HL-60/S4 treated with retinoic acid at 250 ng/mL for 4 days and 3 days (cell line): ENCODE data around the gene SPRY2.

ENCODE experiments used
- in situ Hi-C: fragments of 300-500 bp; cut with MboI; formaldehyde crosslinking; loops from 2 replicates; pipeline ENCODE4 v1.7.0; 2022; ENCODE audit warnings: low sequenced_read_pairs

Gene SPRY2

DNA sequence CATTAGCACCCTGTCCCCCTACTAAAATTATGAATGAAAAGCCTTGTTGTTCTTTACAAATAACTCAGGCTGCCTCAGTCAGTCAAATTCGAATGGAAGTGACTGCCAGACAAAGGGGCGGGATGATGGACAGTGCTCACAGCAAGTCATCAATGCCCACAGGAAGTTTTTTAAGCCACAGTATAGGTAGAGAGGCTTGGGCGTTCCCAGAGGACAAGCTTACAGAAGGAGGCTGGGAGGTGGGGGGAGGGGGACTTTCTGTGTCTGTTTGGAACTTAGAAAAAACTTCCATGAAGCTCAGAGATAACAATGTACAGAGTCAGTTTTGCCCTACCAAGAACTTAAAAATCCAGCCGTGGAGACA, 18.5 kb upstream of the SPRY2 start:
- in situ Hi-C loops: loop anchor here (25.0 kb wide), 1 partner anchor 672 kb away; no protein-coding TSS in a partner anchor

DNA sequence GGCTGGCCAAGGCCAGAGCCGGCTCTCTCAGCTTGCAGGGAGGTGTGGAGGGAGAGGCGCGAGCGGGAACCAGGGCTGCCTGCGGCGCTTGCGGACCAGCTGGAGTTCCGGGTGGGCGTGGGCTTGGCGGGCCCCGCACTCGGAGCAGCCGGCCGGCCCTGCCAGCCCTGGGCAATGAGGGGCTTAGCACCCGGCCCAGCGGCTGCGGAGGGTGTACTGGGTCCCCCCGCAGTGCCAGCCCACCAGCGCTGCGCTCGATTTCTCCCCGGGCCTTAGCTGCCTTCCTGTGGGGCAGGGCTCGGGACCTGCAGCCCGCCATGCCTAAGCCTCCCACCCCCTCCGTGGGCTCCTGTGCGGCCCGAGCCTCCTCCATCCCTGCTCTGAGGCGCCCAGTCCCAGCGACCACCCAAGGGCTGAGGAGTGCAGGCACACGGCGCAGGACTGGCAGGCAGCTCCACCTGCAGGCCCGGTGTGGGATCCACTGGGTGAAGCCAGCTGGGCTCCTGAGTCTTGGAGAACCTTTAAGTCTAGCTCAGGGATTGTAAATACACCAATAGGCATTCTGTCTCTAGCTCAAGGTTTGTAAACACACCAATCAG, 14.7 kb upstream of the SPRY2 start:
- in situ Hi-C loops: loop anchor here (25.0 kb wide), 1 partner anchor 668 kb away; no protein-coding TSS in a partner anchor

DNA sequence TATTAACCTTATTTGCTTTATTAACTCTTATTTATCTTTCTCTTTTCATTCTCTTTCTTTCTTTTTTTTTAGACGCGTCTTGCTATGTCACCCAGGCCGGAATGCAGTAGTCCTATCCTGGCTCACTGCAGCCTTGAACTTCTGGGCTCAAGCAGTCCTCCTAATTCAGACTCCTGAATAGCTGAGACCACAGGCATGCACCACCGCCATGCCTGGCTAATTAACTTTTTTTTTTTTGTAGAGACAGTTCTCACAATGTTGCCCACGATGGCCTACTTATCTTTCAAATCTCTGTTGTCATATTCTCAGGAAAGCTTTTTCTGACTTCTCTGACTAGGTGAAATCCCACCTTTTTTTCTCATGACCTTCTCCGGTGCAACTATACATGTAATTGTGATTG, 7.8 kb upstream of the SPRY2 start:
- in situ Hi-C loops: loop anchor here (25.0 kb wide), 1 partner anchor 186 kb away; no protein-coding TSS in a partner anchor

DNA sequence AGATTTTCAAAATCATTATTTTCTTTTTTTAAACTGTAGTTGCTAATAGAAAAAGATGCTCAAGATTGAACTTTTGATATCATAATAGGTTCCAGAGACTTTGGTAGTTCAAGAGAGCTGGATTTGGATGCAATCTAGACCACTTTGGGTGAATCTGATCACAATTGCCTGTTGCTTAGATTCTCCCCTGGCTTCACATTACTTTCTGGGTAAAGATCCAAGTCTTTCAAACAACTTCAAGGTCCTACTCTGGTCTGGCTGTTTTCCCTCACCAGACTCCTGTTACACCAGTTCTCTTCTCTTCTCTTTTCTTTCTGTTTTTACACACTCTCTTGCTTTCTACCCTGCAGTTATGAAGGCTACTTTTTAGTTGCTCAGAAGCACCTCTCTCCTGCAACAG, 7.4 kb upstream of the SPRY2 start:
- in situ Hi-C loops: loop anchor here (25.0 kb wide), 1 partner anchor 186 kb away; no protein-coding TSS in a partner anchor

DNA sequence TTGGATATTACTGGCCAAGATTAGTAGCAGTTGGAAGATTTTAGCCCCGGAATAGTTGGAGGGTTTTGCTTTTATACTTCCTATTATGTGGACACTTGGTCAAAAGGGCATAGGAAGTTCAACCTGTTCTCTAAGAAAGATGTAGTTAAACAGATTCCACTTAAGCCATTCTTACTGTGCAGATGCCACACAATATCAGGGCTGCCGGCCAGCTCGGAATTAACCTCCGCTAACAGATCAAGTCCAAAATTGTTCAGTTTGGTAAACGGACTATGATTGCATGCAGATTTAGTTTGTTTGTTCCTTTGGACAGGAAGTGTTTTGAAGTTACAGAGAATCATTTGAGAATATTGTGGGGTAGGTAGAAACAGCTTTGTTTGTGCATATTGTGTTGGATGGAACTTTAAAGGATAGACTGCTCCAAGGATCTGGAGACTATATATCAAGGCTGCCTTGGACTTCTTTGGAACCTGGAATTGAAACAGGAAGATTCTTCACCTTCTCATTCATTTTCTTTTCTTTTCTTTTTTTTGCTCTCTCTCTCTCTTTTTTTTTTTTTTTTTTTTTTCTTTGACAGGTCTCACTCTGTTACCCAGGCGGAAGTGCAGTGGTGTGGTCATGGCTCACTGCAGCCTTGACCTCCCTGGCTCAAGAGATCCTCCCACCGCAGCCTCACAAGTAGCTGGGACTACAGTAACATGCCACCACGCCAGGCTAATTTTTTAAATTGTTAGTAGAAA, 5.0 kb upstream of the SPRY2 start:
- in situ Hi-C loops: loop anchor here (25.0 kb wide), 1 partner anchor 184 kb away; no protein-coding TSS in a partner anchor

DNA sequence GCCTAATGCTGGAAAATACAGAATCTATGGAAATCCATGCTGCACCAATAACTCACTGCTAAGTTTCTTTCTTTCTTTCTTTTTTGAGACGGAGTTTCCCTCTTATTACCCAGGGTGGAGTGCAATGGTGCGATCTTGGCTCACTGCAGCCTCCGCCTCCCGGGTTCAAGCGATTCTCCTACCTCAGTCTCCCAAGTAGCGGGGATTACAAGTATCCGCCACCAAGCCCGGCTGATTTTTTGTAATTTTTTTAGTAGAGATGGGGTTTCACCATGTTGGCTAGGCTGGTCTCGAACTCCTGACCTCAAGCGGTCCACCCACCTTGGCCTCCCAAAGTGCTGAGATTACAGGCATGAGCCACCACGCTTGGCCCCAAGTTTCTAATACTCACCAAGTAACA, 3.1 kb upstream of the SPRY2 start:
- in situ Hi-C loops: loop anchor here (25.0 kb wide), 1 partner anchor 182 kb away; no protein-coding TSS in a partner anchor

DNA sequence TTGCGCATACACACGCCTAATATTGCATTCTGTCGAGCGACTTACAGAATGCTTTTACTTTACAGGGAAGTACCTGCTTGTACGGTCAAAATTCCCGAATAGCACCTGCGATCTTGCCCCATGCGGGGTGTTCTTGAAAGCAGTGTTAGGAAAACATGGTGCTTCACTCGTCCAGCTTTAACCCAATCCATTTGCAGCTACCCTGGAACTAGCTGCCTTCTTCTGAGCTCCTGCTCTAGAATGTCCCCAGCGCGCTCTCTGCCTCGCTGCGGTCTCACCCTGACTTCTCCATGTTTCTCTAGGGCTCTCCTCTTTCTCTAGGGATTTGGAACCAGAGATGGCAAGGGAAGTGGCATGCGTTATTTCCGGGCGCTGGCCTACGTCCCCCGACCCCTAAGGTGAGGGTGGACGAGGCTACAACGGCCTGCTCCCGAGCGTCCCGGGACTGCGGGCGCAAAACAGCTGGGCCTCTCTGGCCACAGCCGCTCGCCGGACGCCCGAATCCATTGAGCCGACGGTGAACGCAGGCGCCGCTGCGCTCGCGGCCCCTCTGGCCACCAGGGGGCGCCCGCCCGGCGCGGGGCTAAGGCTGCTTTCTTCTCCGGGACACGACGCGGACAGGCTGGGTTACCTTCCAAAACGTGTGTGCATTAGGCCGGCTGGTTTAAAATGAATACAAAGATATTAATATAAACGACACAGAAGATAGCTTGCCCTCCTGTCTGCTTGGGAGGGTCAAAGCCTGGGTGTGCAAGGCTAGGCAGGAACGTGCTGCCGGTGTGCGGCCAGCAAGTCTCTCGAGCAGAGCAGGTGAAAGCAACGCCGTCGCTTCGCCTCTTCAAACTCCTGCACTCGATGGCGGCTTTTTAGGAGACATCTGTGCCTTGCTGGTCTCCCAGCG, 1.8 kb upstream of the SPRY2 start:
- in situ Hi-C loops: loop anchor here (25.0 kb wide), 1 partner anchor 180 kb away; no protein-coding TSS in a partner anchor

DNA sequence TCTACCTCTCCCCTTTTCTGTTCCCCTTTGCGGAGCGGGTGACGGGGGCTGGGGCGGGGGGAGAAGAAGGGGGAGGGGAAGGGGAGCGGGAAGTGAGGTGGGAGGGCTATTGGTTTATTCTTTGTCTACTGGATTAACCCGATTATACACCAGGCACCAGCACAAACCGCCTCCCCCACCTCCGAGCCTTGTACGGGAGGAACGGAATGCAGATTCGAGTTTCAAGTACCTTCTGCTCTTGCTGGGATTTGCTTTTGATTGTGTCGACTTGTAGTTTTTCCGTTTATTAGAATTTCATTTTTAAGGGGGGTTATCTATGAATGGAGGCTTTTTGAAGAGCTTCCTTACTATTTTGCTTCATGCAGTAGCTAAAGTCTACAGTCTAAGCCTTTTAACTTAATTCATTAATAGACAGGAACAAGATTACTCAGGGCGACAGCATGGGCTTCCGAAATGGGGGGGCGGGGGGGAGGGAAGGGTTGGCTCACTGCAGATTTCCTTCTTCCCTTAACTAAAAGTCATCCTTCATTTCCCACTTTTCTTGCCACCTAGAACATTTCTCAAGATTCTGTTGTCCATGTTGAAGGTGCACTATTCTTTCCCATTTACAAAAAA, 937 bp upstream of the SPRY2 start:
- in situ Hi-C loops: loop anchor here (25.0 kb wide), 1 partner anchor 180 kb away; no protein-coding TSS in a partner anchor

DNA sequence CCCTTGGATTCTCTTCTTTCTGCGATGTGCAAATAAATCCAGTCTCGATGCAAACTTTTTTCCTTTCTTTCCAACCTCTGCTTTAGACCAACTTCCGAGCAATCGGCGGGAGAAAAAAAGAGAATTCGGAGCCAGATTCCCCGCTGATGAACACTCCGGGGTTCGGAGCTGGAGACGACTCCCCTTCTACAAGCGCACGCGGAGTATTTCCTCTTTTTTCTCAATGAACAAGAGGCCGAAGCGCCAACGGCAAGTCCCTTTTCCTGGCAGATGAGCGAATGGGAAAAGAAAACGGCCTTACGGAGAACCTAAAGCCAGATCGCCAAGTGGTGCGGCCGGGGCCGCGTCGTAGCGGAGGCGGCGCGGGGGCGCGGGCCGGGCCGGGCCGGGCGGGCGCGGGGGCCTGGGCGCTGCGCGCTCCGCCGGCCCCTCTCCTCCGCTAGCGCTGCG, 250 bp downstream of the SPRY2 start:
- in situ Hi-C loops: loop anchor here (25.0 kb wide), 1 partner anchor 178 kb away; no protein-coding TSS in a partner anchor

DNA sequence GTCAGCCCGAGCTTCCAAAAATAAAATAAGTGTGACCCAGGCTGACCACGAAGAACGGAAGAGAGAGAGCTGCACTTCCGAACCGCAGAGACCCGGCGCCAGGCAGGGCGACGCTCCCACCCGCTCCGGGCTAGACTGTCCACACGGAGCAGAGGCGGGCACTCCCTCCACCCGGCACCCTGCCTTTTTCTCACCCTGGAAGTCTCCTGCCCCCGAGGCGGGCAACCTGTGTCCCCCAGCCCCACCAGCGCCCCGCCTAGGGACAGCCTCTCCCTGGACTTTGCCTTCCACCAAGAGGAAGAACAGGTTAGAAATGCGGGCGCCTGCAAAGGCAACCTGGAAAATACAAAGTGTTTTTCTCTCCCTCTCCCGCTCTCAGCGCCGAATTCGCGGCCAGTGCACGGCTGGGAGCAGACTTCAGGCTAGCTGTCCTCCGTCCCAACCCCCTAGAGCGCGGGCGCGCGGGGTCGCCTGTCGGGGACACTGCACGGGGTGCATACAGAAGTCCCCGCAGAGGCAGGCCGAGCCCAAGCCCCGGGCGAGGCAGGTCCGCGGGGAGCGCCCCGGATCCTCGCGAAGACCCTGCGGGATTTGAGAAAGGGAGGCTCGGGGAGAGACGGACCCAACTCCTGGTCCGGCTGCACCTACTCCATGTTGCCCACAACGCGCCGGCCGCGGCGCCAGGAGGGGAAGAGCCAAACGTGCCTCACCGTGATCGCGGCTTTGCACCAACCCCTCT, 845 bp downstream of the SPRY2 start:
- in situ Hi-C loops: loop anchor here (10.0 to 25.0 kb wide), 2 partner anchors 178 to 555 kb away; no protein-coding TSS in a partner anchor

DNA sequence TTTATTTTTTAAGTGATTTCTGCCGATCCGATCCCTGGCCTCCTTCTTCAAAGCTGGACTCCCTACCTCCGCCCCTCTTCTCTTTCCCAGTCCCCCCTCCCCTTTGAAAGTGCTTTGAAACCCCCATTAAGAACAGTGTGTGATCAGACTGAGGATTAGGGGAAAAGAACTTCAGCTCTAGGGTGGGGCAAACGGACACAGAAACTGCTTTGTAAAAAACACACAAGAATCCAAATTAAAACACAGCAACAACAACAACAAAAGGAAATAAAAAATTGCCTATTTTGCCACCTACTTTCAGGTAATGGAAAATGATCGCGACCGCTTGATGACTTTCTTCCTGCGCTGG, 1.4 kb downstream of the SPRY2 start:
- in situ Hi-C loops: loop anchor here (10.0 to 25.0 kb wide), 2 partner anchors 177 to 555 kb away; no protein-coding TSS in a partner anchor

DNA sequence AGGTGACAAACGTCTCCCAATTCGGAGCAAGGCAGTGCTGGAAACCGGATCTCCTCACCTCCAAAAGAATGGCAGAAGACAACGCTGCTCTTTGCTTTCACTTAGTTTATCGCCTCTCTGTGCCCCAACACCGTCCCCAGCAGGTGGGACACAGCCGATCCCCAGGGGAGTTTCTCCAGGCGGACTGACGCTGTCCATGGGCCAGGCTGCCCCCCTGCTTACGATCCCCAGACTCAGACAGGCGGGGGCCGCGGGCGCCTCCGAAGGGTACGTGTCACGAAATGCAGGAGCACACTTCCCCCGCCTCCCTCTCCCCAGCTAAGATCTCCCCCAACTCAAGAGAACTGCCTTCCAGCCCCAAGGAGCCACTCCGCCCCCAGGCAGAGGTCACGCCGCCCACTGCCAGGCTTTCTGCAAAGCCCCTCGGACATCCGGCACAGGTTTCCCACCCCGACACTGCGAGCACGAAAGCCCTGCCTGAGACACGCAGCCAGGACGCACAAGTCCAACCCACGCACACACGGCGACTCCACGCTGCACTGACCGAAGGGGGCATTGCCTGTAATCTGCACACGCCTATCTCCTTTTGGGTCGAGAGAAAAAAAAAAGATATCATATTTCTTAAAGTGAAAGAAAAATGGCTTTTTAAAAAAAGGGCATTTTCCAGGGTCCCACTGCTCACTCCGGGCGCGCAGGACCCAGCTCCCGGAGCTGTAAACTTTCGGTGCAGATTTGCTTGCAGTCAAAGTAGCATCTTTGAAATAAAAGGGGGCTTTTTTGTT, 2.0 kb downstream of the SPRY2 start:
- in situ Hi-C loops: loop anchor here (10.0 to 25.0 kb wide), 2 partner anchors 177 to 554 kb away; no protein-coding TSS in a partner anchor

DNA sequence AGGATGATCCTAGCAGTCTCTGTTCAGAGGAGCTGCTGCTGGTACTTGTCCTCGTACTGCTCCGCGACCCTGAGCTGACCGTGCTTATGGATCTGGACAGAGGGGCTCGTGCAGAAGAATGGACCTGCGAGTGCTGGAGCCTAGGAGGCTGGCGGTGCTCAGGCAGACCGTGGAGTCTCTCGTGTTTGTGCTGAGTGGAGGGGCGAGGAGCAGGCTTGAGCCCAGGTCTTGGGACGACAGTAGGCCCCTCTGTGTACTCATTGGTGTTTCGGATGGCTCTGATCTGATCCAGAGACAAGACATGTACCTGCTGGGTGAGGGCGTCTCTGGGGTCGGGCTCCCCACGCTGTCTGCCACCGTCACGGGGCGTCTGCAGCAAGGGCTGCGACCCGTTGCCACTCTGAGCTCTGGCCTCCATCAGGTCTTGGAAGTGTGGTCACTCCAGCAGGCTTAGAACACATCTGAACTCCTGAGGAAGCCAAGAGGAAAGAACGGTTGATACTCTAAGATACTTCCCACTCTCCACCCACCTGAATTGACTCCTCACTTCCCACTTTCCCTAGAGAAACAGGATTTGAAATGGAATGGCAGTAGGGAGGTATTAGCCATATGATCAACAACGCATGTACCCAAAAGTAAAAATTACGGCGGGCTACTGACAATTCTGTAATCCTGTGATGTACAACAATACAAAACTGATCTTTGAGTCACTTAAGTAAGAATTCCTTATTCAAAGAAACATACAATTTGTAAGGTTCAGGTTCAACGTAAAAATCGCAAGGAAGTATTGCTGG, 3.4 kb downstream of the SPRY2 start:
- in situ Hi-C loops: loop anchor here (10.0 to 25.0 kb wide), 2 partner anchors 175 to 553 kb away; no protein-coding TSS in a partner anchor

DNA sequence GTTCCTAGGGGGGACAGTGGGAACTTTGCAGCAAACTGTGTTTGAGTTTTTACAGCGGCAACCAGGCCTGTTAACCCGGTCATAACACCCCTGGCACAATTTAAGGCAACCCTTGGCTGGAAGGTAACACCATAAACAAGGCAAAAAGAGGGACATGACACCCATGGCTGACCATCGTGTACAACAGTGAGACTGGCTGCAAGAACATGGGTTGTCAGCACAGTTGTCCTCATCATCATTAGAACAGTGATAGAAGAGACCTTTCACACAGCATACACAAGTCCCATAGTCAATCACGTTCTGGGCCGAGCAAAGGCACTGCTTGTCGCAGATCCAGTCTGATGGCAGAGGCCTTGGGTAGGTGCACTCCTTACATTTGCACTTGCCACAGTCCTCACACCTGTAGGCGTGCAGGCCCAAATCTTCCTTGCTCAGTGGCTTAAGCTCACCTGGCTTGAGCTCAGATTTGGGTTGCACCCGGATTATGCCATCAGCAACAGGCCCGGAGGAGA, 4.1 kb downstream of the SPRY2 start:
- in situ Hi-C loops: loop anchor here (10.0 to 25.0 kb wide), 2 partner anchors 175 to 552 kb away; no protein-coding TSS in a partner anchor

DNA sequence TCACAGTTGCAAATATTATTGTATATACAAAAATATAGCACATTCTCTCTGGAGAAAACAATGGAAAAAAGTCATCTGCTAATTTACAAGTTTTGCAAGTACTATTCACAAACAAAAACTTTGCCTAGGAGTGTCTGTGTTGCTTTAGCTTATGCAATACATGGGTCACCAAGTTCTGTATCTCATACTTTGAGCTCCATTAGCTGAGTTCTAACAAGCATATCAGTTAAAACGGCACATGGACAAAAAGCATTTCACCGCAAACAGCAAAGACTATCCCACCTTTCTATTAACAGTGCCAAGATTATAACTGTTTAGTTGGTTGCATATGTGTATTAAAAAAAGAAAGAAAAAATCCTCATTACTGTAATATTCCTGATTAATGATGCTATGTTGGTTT, 4.6 kb downstream of the SPRY2 start:
- in situ Hi-C loops: loop anchor here (10.0 to 25.0 kb wide), 2 partner anchors 174 to 552 kb away; no protein-coding TSS in a partner anchor

DNA sequence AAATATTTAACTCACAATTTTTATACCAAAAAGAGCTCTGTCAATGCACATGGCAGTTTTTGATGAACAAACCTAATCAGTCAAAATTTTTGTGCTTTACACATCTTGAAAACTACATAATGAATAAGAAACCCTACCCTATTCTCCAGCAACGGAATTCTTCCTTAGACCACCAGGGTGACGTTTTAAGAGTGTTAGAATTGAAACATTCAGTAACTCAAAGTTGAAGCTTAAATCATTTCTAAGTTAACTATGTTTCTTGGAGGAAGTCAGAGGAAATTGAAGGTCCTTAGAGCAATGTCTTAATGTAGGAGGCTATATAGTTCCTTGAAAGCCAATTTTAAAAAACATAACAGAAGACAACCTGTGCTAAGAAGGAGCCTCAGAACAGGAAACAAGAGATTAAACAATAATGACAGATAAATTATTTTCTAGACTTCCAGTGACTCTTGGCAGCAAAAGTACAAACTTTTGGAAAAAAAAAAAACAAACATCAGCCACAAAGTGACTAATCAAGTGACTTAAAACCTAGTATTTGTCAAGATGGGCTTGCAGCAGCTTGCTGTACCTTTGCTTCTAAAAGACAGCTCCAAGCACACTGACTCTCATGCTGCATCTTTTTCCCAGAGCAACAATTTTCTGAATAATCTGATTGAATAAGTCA, 6.2 kb downstream of the SPRY2 start:
- in situ Hi-C loops: loop anchor here (10.0 to 25.0 kb wide), 2 partner anchors 172 to 550 kb away; no protein-coding TSS in a partner anchor

DNA sequence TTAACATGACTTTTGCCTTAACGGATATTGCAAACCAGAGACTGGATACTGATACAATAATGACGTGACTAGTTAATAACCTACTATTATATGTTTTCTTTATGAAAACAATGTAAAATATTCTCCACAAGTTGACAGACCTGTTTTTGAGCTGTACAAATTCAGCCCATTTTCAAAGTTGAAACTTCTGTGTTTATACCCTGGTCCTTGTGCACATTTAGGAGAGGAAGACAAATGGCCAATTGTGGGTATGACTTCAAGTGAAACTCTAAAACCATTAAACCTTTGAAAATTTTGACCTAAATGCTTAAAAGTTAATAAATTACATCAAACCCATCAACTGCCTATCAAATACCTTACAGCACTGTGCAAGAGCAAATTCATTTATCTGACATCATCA, 8.9 kb downstream of the SPRY2 start:
- in situ Hi-C loops: loop anchor here (10.0 to 25.0 kb wide), 2 partner anchors 170 to 547 kb away; no protein-coding TSS in a partner anchor
